Measurements from ENCODE around the gene FOXN3.

FOXN3 gene

GRCh38 chr14:89225607-89226006, 191.4 kb downstream of the FOXN3 start:
- Histone ChIP-seq H2AFZ (ENCODE audit: low read depth, low read length) (no peak overlapping the region), H3K9me3 (ENCODE audit: low read length) (no peaks in the 10 kb centered on the region), H3K4me1 (ENCODE audit: insufficient read depth, low read length) (no peaks in the 10 kb centered on the region), H3K4me3 (ENCODE audit: low read length) (no peak overlapping the region), H3K27me3 (ENCODE audit: insufficient read depth, low read length) (no peaks in the 10 kb centered on the region), H3K36me3 (ENCODE audit: insufficient read depth, low read length) (no peaks in the 10 kb centered on the region)

- H3K4me1 ChIP-seq (ENCODE audit: insufficient read depth, low read length): no peaks in the 10 kb centered on the region
- no peak overlapping the region for H3K4me3 ChIP-seq (ENCODE audit: low read length)
Observed at GRCh38 chr14:89221109-89221810, 195.8 kb downstream of the FOXN3 start.

GRCh38 chr14:89219051-89219450, 198.0 kb downstream of the FOXN3 start:
- H3K9me3 ChIP-seq (ENCODE audit: low read length): no peaks in the 10 kb centered on the region

More at GRCh38 chr14:89221109-89221810, 195.8 kb downstream of the FOXN3 start:
- Histone ChIP-seq H2AFZ (ENCODE audit: low read depth, low read length) (no peak overlapping the region), H3K9me3 (ENCODE audit: low read length) (no peaks in the 10 kb centered on the region), H3K36me3 (ENCODE audit: insufficient read depth, low read length) (no peaks in the 10 kb centered on the region), H3K27me3 (ENCODE audit: insufficient read depth, low read length) (no peaks in the 10 kb centered on the region)

GRCh38 chr14:89217891-89218290, 199.1 kb downstream of the FOXN3 start:
- Histone ChIP-seq H3K27me3 (ENCODE audit: insufficient read depth, low read length) (no peaks in the 10 kb centered on the region), H2AFZ (ENCODE audit: low read depth, low read length) (no peak overlapping the region), H3K4me3 (ENCODE audit: low read length) (no peak overlapping the region), H3K9me3 (ENCODE audit: low read length) (no peaks in the 10 kb centered on the region), H3K4me1 (ENCODE audit: insufficient read depth, low read length) (peaks cover 6% of the 10 kb centered on the region), H3K36me3 (ENCODE audit: insufficient read depth, low read length) (no peaks in the 10 kb centered on the region)

More at GRCh38 chr14:89219051-89219450, 198.0 kb downstream of the FOXN3 start:
- no peak overlapping the region for H2AFZ ChIP-seq (ENCODE audit: low read depth, low read length)
- no peak overlapping the region for H3K4me3 ChIP-seq (ENCODE audit: low read length)
- H3K4me1 ChIP-seq (ENCODE audit: insufficient read depth, low read length): peaks cover 5% of the 10 kb centered on the region
- no peaks in the 10 kb centered on the region for H3K36me3 ChIP-seq (ENCODE audit: insufficient read depth, low read length)
- H3K27me3 ChIP-seq (ENCODE audit: insufficient read depth, low read length): no peaks in the 10 kb centered on the region

GRCh38 chr14:89215531-89215930, 201.5 kb downstream of the FOXN3 start:
- H2AFZ ChIP-seq (ENCODE audit: low read depth, low read length): no peak overlapping the region
- H3K36me3 ChIP-seq (ENCODE audit: insufficient read depth, low read length): no peaks in the 10 kb centered on the region
- no peaks in the 10 kb centered on the region for H3K27me3 ChIP-seq (ENCODE audit: insufficient read depth, low read length)
- peaks cover 6% of the 10 kb centered on the region for H3K4me1 ChIP-seq (ENCODE audit: insufficient read depth, low read length)
- H3K9me3 ChIP-seq (ENCODE audit: low read length): no peaks in the 10 kb centered on the region
- no peak overlapping the region for H3K4me3 ChIP-seq (ENCODE audit: low read length)

- Histone ChIP-seq H3K27me3 (ENCODE audit: insufficient read depth, low read length) (no peaks in the 10 kb centered on the region), H3K4me1 (ENCODE audit: insufficient read depth, low read length) (peaks cover 6% of the 10 kb centered on the region), H3K4me3 (ENCODE audit: low read length) (no peak overlapping the region), H3K36me3 (ENCODE audit: insufficient read depth, low read length) (no peaks in the 10 kb centered on the region), H3K9me3 (ENCODE audit: low read length) (no peaks in the 10 kb centered on the region), H2AFZ (ENCODE audit: low read depth, low read length) (no peak overlapping the region)
Observed at GRCh38 chr14:89215114-89215513, 201.9 kb downstream of the FOXN3 start.

GRCh38 chr14:89214221-89214965, 202.6 kb downstream of the FOXN3 start:
- no peak overlapping the region for H3K4me3 ChIP-seq (ENCODE audit: low read length)
- no peaks in the 10 kb centered on the region for H3K36me3 ChIP-seq (ENCODE audit: insufficient read depth, low read length)
- peaks cover 6% of the 10 kb centered on the region for H3K4me1 ChIP-seq (ENCODE audit: insufficient read depth, low read length)
- no peak overlapping the region for H2AFZ ChIP-seq (ENCODE audit: low read depth, low read length)
- no peaks in the 10 kb centered on the region for H3K27me3 ChIP-seq (ENCODE audit: insufficient read depth, low read length)
- no peaks in the 10 kb centered on the region for H3K9me3 ChIP-seq (ENCODE audit: low read length)

- H3K36me3 ChIP-seq (ENCODE audit: insufficient read depth, low read length): no peaks in the 10 kb centered on the region
- no peaks in the 10 kb centered on the region for H3K27me3 ChIP-seq (ENCODE audit: insufficient read depth, low read length)
- no peaks in the 10 kb centered on the region for H3K9me3 ChIP-seq (ENCODE audit: low read length)
- peaks cover 17% of the 10 kb centered on the region for H3K4me1 ChIP-seq (ENCODE audit: insufficient read depth, low read length)
- no peak overlapping the region for H3K4me3 ChIP-seq (ENCODE audit: low read length)
- no peak overlapping the region for H2AFZ ChIP-seq (ENCODE audit: low read depth, low read length)
Observed at GRCh38 chr14:89212386-89213235, 204.4 kb downstream of the FOXN3 start.

GRCh38 chr14:89209558-89209957, 207.5 kb downstream of the FOXN3 start:
- H3K4me1 ChIP-seq (ENCODE audit: insufficient read depth, low read length): peaks cover 25% of the 10 kb centered on the region
- H3K36me3 ChIP-seq (ENCODE audit: insufficient read depth, low read length): no peaks in the 10 kb centered on the region
- H3K27me3 ChIP-seq (ENCODE audit: insufficient read depth, low read length): no peaks in the 10 kb centered on the region
- H2AFZ ChIP-seq (ENCODE audit: low read depth, low read length): no peak overlapping the region
- H3K9me3 ChIP-seq (ENCODE audit: low read length): peaks cover 3% of the 10 kb centered on the region
- no peak overlapping the region for H3K4me3 ChIP-seq (ENCODE audit: low read length)

- Histone ChIP-seq H3K27me3 (ENCODE audit: insufficient read depth, low read length) (no peaks in the 10 kb centered on the region), H2AFZ (ENCODE audit: low read depth, low read length) (no peak overlapping the region), H3K4me1 (ENCODE audit: insufficient read depth, low read length) (peaks cover 20% of the 10 kb centered on the region)
Observed at GRCh38 chr14:89207925-89208328, 209.1 kb downstream of the FOXN3 start.

GRCh38 chr14:89206389-89207031, 210.5 kb downstream of the FOXN3 start:
- Histone ChIP-seq H3K36me3 (ENCODE audit: insufficient read depth, low read length) (no peaks in the 10 kb centered on the region), H3K4me3 (ENCODE audit: low read length) (no peak overlapping the region), H3K27me3 (ENCODE audit: insufficient read depth, low read length) (no peaks in the 10 kb centered on the region), H3K9me3 (ENCODE audit: low read length) (peaks cover 3% of the 10 kb centered on the region), H2AFZ (ENCODE audit: low read depth, low read length) (no peak overlapping the region), H3K4me1 (ENCODE audit: insufficient read depth, low read length) (peaks cover 20% of the 10 kb centered on the region)

More at GRCh38 chr14:89207925-89208328, 209.1 kb downstream of the FOXN3 start:
- Histone ChIP-seq H3K9me3 (ENCODE audit: low read length) (peaks cover 3% of the 10 kb centered on the region), H3K36me3 (ENCODE audit: insufficient read depth, low read length) (no peaks in the 10 kb centered on the region), H3K4me3 (ENCODE audit: low read length) (no peak overlapping the region)

- Histone ChIP-seq H3K4me3 (ENCODE audit: low read length) (no peak overlapping the region), H3K9me3 (ENCODE audit: low read length) (peaks cover 3% of the 10 kb centered on the region), H3K36me3 (ENCODE audit: insufficient read depth, low read length) (no peaks in the 10 kb centered on the region), H3K27me3 (ENCODE audit: insufficient read depth, low read length) (no peaks in the 10 kb centered on the region), H3K4me1 (ENCODE audit: insufficient read depth, low read length) (peaks cover 20% of the 10 kb centered on the region), H2AFZ (ENCODE audit: low read depth, low read length) (no peak overlapping the region)
Observed at GRCh38 chr14:89205137-89205740, 211.8 kb downstream of the FOXN3 start.
